ENCODE measurements around the gene ZNF22.
"Not testable (repeated sequence)": the region's sequence is repeated elsewhere in the genome, so short reads cannot be mapped to it uniquely, and the experiment has no call there.

Gene ZNF22

GRCh38 chr10:45014557-45014956, 13.8 kb downstream of the ZNF22 start:
- no CpG with 5 or more reads among the region's 10 CpGs for WGBS (ENCODE audit: extremely low coverage, insufficient coverage, low lambda C conversion rate)
- not testable (repeated sequence) for H3K4ac ChIP-seq (ENCODE audit: low read depth, low read length); H4K8ac ChIP-seq (ENCODE audit: low read depth, low read length); H2BK15ac ChIP-seq (replicated peaks; ENCODE audit: low read depth); H3K79me2 ChIP-seq (ENCODE audit: control insufficient read depth, insufficient read depth, low read length); DNase-seq; H3K18ac ChIP-seq (ENCODE audit: low read length); H3K27ac ChIP-seq (ENCODE audit: low read depth, low read length); H2BK120ac ChIP-seq (ENCODE audit: low read depth, low read length); H3K4me2 ChIP-seq (ENCODE audit: low read length); H3K4me1 ChIP-seq (ENCODE audit: control insufficient read depth, low read depth, low read length); H3K36me3 ChIP-seq (ENCODE audit: control insufficient read depth, insufficient read depth, low read length); H2BK5ac ChIP-seq (ENCODE audit: low read length); H3K27me3 ChIP-seq (ENCODE audit: insufficient read depth, low read length, poor library complexity); H3K4me3 ChIP-seq (ENCODE audit: low read length); H2AK5ac ChIP-seq (ENCODE audit: low read length); H3K9ac ChIP-seq (ENCODE audit: low read length); H3K56ac ChIP-seq (ENCODE audit: low read length); H3K79me1 ChIP-seq (ENCODE audit: low read length); H4K5ac ChIP-seq (ENCODE audit: low read length); H3K23ac ChIP-seq (ENCODE audit: low read length)

GRCh38 chr10:45015590-45015989, 14.9 kb downstream of the ZNF22 start:
- no CpG with 5 or more reads among the region's 2 CpGs for WGBS (ENCODE audit: extremely low coverage, insufficient coverage, low lambda C conversion rate)
- no peaks in the 10 kb centered on the region for H3K27me3 ChIP-seq (ENCODE audit: insufficient read depth, low read length, poor library complexity)
- H3K4me3 ChIP-seq (ENCODE audit: low read length) = no peak overlapping the region
- H3K18ac ChIP-seq (ENCODE audit: low read length) = no peak overlapping the region
- H3K4ac ChIP-seq (ENCODE audit: low read depth, low read length) = no peak overlapping the region
- no peak overlapping the region for H3K23ac ChIP-seq (ENCODE audit: low read length)
- H4K8ac ChIP-seq (ENCODE audit: low read depth, low read length) = no peak overlapping the region
- no peaks in the 10 kb centered on the region for H3K36me3 ChIP-seq (ENCODE audit: control insufficient read depth, insufficient read depth, low read length)
- H3K4me2 ChIP-seq (ENCODE audit: low read length) = no peak overlapping the region
- no peaks in the 10 kb centered on the region for H3K79me2 ChIP-seq (ENCODE audit: control insufficient read depth, insufficient read depth, low read length)
- no peak overlapping the region for H2BK5ac ChIP-seq (ENCODE audit: low read length)
- H2BK120ac ChIP-seq (ENCODE audit: low read depth, low read length) = no peak overlapping the region
- H4K5ac ChIP-seq (ENCODE audit: low read length) = no peak overlapping the region
- DNase-seq = no peak
- H3K9ac ChIP-seq (ENCODE audit: low read length) = no peak overlapping the region
- H2BK15ac ChIP-seq (replicated peaks; ENCODE audit: low read depth) = no peak overlapping the region
- H3K27ac ChIP-seq (ENCODE audit: low read depth, low read length) = no peak overlapping the region
- H2AK5ac ChIP-seq (ENCODE audit: low read length) = no peak overlapping the region
- H3K4me1 ChIP-seq (ENCODE audit: control insufficient read depth, low read depth, low read length) = no peaks in the 10 kb centered on the region
- no peak overlapping the region for H3K56ac ChIP-seq (ENCODE audit: low read length)
- no peaks in the 10 kb centered on the region for H3K79me1 ChIP-seq (ENCODE audit: low read length)

DNA sequence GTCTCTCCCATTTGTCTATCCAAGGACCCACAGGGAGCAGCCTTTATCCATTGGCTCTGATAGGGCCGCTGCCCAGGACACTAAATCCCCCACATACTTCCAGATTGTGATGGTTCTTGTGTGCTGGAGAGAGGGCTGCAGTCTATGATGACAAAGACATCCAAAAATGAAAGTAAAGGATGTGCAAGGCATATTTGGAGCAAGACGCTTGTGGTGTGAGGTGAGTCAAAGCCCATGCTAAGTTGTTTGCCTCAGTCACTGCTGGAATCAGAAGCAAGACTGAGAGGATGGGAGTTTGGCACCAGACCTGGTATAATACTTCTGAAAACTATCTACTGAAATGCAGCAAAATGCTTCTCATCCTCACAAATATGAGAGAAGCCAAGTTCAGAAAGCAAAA, 22.7 kb downstream of the ZNF22 start:
- Histone ChIP-seq H3K79me1 (ENCODE audit: low read length) (no peaks in the 10 kb centered on the region), H4K5ac (ENCODE audit: low read length) (no peak overlapping the region), H3K36me3 (ENCODE audit: control insufficient read depth, insufficient read depth, low read length) (no peaks in the 10 kb centered on the region), H3K4me3 (ENCODE audit: low read length) (no peak overlapping the region), H2BK15ac (replicated peaks; ENCODE audit: low read depth) (no peak overlapping the region), H2BK5ac (ENCODE audit: low read length) (no peak overlapping the region), H2BK120ac (ENCODE audit: low read depth, low read length) (no peak overlapping the region), H3K4me2 (ENCODE audit: low read length) (no peak overlapping the region), H3K27me3 (ENCODE audit: insufficient read depth, low read length, poor library complexity) (no peaks in the 10 kb centered on the region), H3K23ac (ENCODE audit: low read length) (no peak overlapping the region), H3K9ac (ENCODE audit: low read length) (no peak overlapping the region), H3K4ac (ENCODE audit: low read depth, low read length) (no peak overlapping the region), H3K79me2 (ENCODE audit: control insufficient read depth, insufficient read depth, low read length) (no peaks in the 10 kb centered on the region), H3K27ac (ENCODE audit: low read depth, low read length) (no peak overlapping the region), H3K56ac (ENCODE audit: low read length) (no peak overlapping the region), H3K4me1 (ENCODE audit: control insufficient read depth, low read depth, low read length) (no peaks in the 10 kb centered on the region), H4K8ac (ENCODE audit: low read depth, low read length) (no peak overlapping the region), H3K18ac (ENCODE audit: low read length) (no peak overlapping the region), H2AK5ac (ENCODE audit: low read length) (no peak overlapping the region)
- DNase-seq = no peak
- whole genome bisulfite sequencing (ENCODE audit: extremely low coverage, insufficient coverage, low lambda C conversion rate) = no CpG with 5 or more reads among the region's 2 CpGs

DNA sequence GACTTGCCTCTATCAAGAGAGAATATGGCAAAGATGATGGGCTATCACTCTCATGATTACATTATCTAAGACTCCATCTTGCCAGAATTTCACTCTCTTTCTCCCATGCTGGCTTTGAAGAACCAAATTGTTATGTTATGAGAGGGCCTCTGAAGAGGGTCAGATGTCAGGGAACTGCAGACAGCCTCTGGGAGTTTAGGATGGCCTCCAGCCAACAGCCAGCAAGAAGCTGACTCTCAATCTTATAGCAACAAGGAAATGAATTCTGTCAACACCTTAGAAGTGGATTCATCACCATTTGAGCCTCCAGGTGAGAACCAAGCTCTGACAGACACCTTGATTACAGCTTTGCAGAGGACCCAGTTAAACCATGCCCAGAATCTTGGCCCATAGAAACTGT, 33.6 kb downstream of the ZNF22 start:
- Histone ChIP-seq H3K36me3 (ENCODE audit: control insufficient read depth, insufficient read depth, low read length) (no peaks in the 10 kb centered on the region), H3K4me2 (ENCODE audit: low read length) (no peak overlapping the region), H3K27me3 (ENCODE audit: insufficient read depth, low read length, poor library complexity) (no peaks in the 10 kb centered on the region), H2AK5ac (ENCODE audit: low read length) (no peak overlapping the region), H3K4me1 (ENCODE audit: control insufficient read depth, low read depth, low read length) (no peaks in the 10 kb centered on the region), H3K4me3 (ENCODE audit: low read length) (no peak overlapping the region), H2BK5ac (ENCODE audit: low read length) (no peak overlapping the region), H3K56ac (ENCODE audit: low read length) (no peak overlapping the region), H2BK120ac (ENCODE audit: low read depth, low read length) (no peak overlapping the region), H2BK15ac (replicated peaks; ENCODE audit: low read depth) (no peak overlapping the region), H3K9ac (ENCODE audit: low read length) (no peak overlapping the region), H3K18ac (ENCODE audit: low read length) (no peak overlapping the region), H3K23ac (ENCODE audit: low read length) (no peak overlapping the region), H3K4ac (ENCODE audit: low read depth, low read length) (no peak overlapping the region), H4K8ac (ENCODE audit: low read depth, low read length) (no peak overlapping the region), H4K5ac (ENCODE audit: low read length) (no peak overlapping the region), H3K79me1 (ENCODE audit: low read length) (no peaks in the 10 kb centered on the region), H3K79me2 (ENCODE audit: control insufficient read depth, insufficient read depth, low read length) (no peaks in the 10 kb centered on the region), H3K27ac (ENCODE audit: low read depth, low read length) (no peak overlapping the region)
- DNase-seq = no peak

GRCh38 chr10:45035673-45036072, 35.0 kb downstream of the ZNF22 start:
- H3K9ac ChIP-seq (ENCODE audit: low read length) = no peak overlapping the region
- H4K5ac ChIP-seq (ENCODE audit: low read length) = no peak overlapping the region
- H4K8ac ChIP-seq (ENCODE audit: low read depth, low read length) = no peak overlapping the region
- no peaks in the 10 kb centered on the region for H3K79me2 ChIP-seq (ENCODE audit: control insufficient read depth, insufficient read depth, low read length)
- H3K4me3 ChIP-seq (ENCODE audit: low read length) = no peak overlapping the region
- DNase-seq = no peak
- H3K79me1 ChIP-seq (ENCODE audit: low read length) = no peaks in the 10 kb centered on the region
- H3K4me2 ChIP-seq (ENCODE audit: low read length) = no peak overlapping the region
- H2BK15ac ChIP-seq (replicated peaks; ENCODE audit: low read depth) = no peak overlapping the region
- no peaks in the 10 kb centered on the region for H3K4me1 ChIP-seq (ENCODE audit: control insufficient read depth, low read depth, low read length)
- no peak overlapping the region for H3K18ac ChIP-seq (ENCODE audit: low read length)
- no peak overlapping the region for H3K4ac ChIP-seq (ENCODE audit: low read depth, low read length)
- H3K27ac ChIP-seq (ENCODE audit: low read depth, low read length) = no peak overlapping the region
- H3K23ac ChIP-seq (ENCODE audit: low read length) = no peak overlapping the region
- no peak overlapping the region for H2AK5ac ChIP-seq (ENCODE audit: low read length)
- no peak overlapping the region for H2BK120ac ChIP-seq (ENCODE audit: low read depth, low read length)
- no peak overlapping the region for H3K56ac ChIP-seq (ENCODE audit: low read length)
- H3K36me3 ChIP-seq (ENCODE audit: control insufficient read depth, insufficient read depth, low read length) = no peaks in the 10 kb centered on the region
- H3K27me3 ChIP-seq (ENCODE audit: insufficient read depth, low read length, poor library complexity) = no peaks in the 10 kb centered on the region
- no peak overlapping the region for H2BK5ac ChIP-seq (ENCODE audit: low read length)

DNA sequence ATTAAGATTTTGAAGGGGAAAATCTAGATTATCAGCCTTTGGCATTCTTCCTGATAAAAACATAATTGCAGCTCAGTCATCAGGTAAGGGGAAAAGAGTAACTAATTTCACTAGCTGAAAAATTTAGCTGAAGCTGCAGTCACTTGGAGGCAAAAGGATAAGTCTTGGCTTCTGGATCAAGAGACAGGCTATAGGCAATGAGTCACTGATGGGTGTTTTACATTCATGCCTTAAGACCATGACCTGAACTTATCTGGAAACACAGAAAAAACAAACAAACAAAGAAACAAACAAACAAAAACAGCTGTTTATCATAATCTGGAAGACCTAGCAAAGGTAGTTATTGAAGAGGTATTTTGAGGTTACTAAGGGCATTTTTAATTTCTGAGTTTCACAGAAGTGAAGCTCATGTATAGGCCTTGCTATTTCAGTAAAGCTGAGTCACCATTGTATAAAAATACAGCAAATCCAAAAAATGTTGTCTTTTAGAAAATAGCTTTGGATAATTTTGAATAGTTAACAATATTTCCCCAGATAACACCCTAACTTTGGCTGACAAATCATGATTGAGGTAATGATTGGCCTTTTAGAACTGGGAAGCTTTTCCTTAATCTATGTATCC, 40.3 kb downstream of the ZNF22 start:
- H3K56ac ChIP-seq (ENCODE audit: low read length) = no peak overlapping the region

More for the DNA sequence above, 40.3 kb downstream of the ZNF22 start:
- Histone ChIP-seq H3K4ac (ENCODE audit: low read depth, low read length) (no peak overlapping the region), H3K79me2 (ENCODE audit: control insufficient read depth, insufficient read depth, low read length) (no peaks in the 10 kb centered on the region), H4K8ac (ENCODE audit: low read depth, low read length) (no peak overlapping the region), H3K18ac (ENCODE audit: low read length) (no peak overlapping the region), H3K27ac (ENCODE audit: low read depth, low read length) (no peak overlapping the region), H2BK120ac (ENCODE audit: low read depth, low read length) (no peak overlapping the region), H4K5ac (ENCODE audit: low read length) (no peak overlapping the region), H3K36me3 (ENCODE audit: control insufficient read depth, insufficient read depth, low read length) (no peaks in the 10 kb centered on the region), H3K4me3 (ENCODE audit: low read length) (no peak overlapping the region), H3K79me1 (ENCODE audit: low read length) (no peaks in the 10 kb centered on the region), H3K4me2 (ENCODE audit: low read length) (no peak overlapping the region), H3K9ac (ENCODE audit: low read length) (no peak overlapping the region), H3K27me3 (ENCODE audit: insufficient read depth, low read length, poor library complexity) (no peaks in the 10 kb centered on the region), H2AK5ac (ENCODE audit: low read length) (no peak overlapping the region), H3K23ac (ENCODE audit: low read length) (no peak overlapping the region), H2BK5ac (ENCODE audit: low read length) (no peak overlapping the region), H2BK15ac (replicated peaks; ENCODE audit: low read depth) (no peak overlapping the region), H3K4me1 (ENCODE audit: control insufficient read depth, low read depth, low read length) (no peaks in the 10 kb centered on the region)
- DNase-seq = peak; percentile 28
